Lower leg skin (tissue), 4 donors: Measurements from ENCODE around the gene C8G. TPM values are rescaled to one million over a fixed set of nuclear protein-coding genes. Genes with fewer than 3 reads are reported as not detected.
A peak's percentile ranks its signal among the peaks of the same experiment; 100 is the strongest.

ENCODE experiments used
- DNase-seq, 2 donors: peaks; one replicate each; pipeline ENCODE4 v3.0.0-alpha.2; 2019; ENCODE audit warnings: low spot score in 2 of 2
- H3K4me3 ChIP-seq: fragments of 200-600 bp; sonication (generic); 2 replicates; pipeline ENCODE4 v1.5.1; 2017; ENCODE audit warnings: mild to moderate bottlenecking, low read depth; ENCODE audit not compliant: poor library complexity, severe bottlenecking
- CTCF ChIP-seq, 3 donors: fragments of 450-650 bp; IDR thresholded peaks; one replicate each; pipeline ENCODE4 v1.5.1; 2016; ENCODE audit warnings: antibody characterized with exemption in 3 of 3, mild to moderate bottlenecking in 3 of 3, moderate library complexity in 2 of 3
- POLR2A ChIP-seq, 2 donors: fragments of 450-650 bp; IDR thresholded peaks; one replicate each; pipeline ENCODE4 v1.6.1; 2016 to 2017; ENCODE audit warnings: antibody characterized with exemption in 2 of 2, mild to moderate bottlenecking in 1 of 2, moderate library complexity in 1 of 2
- WGBS, 2 donors: methylation state at CpG; one replicate each; pipeline ENCODE4 v1.1.5; 2018; 5-methylcytosine and 5-hydroxymethylcytosine counted together
- intact Hi-C: fragments of 100-400 bp; cut with DNase I; formaldehyde crosslinking; loops from one replicate; pipeline ENCODE4 v1.15.0; 2023; ENCODE audit warnings: low total_unique reads
- total RNA-seq, 4 donors: library from RNA; depleted of rRNA; stranded (reverse); fragments of >200 nt; gene quantifications; one replicate each; pipeline ENCODE4 v1.1.0, GENCODE V29; 2016

C8G gene
- total RNA-seq, 4 donors from 2014 or later = not detected

- H3K4me3 ChIP-seq = no peak overlapping the region
- TF ChIP-seq CTCF (IDR thresholded peaks at IDR 0.05) = no peak
- TF ChIP-seq POLR2A (IDR thresholded peaks at IDR 0.05) = no peak
- no peak for DNase-seq
- 76 to 82% methylated on average over 10 of the region's 10 CpGs for WGBS, 2 donors
- intact Hi-C loops = no loop called here
These were observed 45.3 kb downstream of the C8G start for GRCh38 chr9:136990242-136990911.

- peak; percentile 86 to 98 for DNase-seq
- intact Hi-C loops = no loop called here
- 1% methylated on average over 30 to 65 of the region's 92 CpGs for WGBS, 2 donors
- H3K4me3 ChIP-seq = peak within 1 kb of the TSS; percentile 47
- TF ChIP-seq POLR2A (IDR thresholded peaks at IDR 0.05) = no peak
- no peak for TF ChIP-seq CTCF (IDR thresholded peaks at IDR 0.05)
These were observed 47.2 kb downstream of the C8G start, which contains the start of gene PAXX for GRCh38 chr9:136991993-136992818. Gene PAXX (plus strand): TSS chr9:136992422. CDS start chr9:136992444, 22 bp downstream.

GRCh38 chr9:136992819-136993369 lies 47.9 kb downstream of the C8G start:
- peak overlapping the region; percentile 47 for H3K4me3 ChIP-seq
- TF ChIP-seq CTCF (IDR thresholded peaks at IDR 0.05) = no peak
- TF ChIP-seq POLR2A (IDR thresholded peaks at IDR 0.05) = no peak
- 31 to 57% methylated on average over 8 to 14 of the region's 18 CpGs for WGBS, 2 donors
- DNase-seq = no peak
- intact Hi-C loops = no loop called here

DNA sequence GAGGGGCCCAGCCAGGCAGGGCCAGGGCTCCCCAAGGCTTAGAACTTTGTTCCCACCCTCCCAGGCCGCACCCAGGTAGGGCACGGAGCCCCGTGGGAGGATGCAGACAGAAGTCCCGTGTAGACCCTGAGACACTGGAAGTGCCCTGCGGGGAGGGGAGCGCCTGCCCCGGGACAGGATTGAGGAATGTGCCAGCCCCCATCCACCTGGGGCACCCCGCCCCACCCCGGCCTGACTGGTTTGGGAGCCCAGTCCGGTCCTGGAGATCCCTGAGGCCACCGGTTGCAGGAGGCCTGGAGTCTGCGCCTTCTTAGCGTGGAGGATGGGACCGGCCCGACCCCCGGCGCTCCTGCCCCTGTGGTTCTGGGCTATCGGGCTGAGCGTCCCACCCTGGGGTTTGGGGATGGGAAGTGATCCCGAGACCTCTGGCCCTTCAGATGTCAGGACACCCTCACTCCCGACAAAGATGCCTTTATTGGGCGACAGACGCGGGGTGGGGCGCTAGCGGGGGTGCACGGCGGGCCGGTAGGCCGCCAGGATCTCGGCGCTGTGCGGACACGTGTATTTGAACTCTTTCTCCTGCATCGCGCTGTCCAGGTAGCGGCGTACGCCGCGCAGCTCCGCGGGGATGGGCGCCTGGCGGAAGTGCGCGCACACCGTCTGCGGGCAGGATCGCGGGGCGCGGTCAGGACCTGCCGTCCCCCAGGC lies 49.3 kb downstream of the C8G start:
- intact Hi-C loops = no loop called here
- H3K4me3 ChIP-seq = no peak overlapping the region
- TF ChIP-seq POLR2A (IDR thresholded peaks at IDR 0.05) (no peak), CTCF (IDR thresholded peaks at IDR 0.05) (no peak)
- 52 to 69% methylated on average over 8 to 28 of the region's 54 CpGs for WGBS, 2 donors
- no peak for DNase-seq

DNA sequence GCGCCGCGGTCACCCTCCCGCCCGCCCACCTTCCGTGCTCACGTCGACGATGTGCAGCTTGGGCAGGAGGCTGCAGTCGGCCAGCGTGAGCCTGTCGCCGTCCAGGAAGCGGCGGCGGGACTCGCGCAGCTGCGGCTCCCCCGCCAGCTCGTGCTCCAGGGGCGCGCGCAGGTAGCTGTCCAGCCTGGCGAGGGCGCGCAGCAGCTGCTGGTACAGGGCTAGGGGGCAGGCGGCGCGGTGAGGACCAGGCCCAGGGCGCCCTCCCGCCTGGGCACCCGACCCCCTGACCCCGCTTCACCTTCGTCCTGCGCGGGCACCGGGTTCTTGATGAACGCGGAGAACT lies 49.8 kb downstream of the C8G start:
- no peak for TF ChIP-seq CTCF (IDR thresholded peaks at IDR 0.05)
- TF ChIP-seq POLR2A (IDR thresholded peaks at IDR 0.05) = no peak
- intact Hi-C loops = no loop called here
- 55% methylated on average over 21 of the region's 40 CpGs; no CpG with 5 or more reads in 1 of the 2 donors for WGBS, 2 donors
- DNase-seq = no peak
- no peak overlapping the region for H3K4me3 ChIP-seq
